A204.1 (cell line): Measurements from ENCODE around the gene HSD17B2.
"Not testable (repeated sequence)": the region's sequence is repeated elsewhere in the genome, so short reads cannot be mapped to it uniquely, and the experiment has no call there.

ENCODE experiments used
- FAIRE-seq: peaks from 2 replicates; lab custom pipeline; 2012; peaks lifted over from hg19 to GRCh38; lab: Jason Lieb, UNC

The HSD17B2 gene

GRCh38 chr16:82136956-82137821, 102.1 kb downstream of the HSD17B2 start:
- FAIRE-seq = no peak

GRCh38 chr16:82137822-82138167, 102.7 kb downstream of the HSD17B2 start:
- FAIRE-seq = no peak

- FAIRE-seq = no peak
Measured at GRCh38 chr16:82138478-82139285, 103.6 kb downstream of the HSD17B2 start.

GRCh38 chr16:82139286-82139571, 104.2 kb downstream of the HSD17B2 start:
- FAIRE-seq = not testable (repeated sequence)

- no peak for FAIRE-seq
Measured at GRCh38 chr16:82146556-82146955, 111.5 kb downstream of the HSD17B2 start.

- no peak for FAIRE-seq
Measured at GRCh38 chr16:82146957-82147356, 111.9 kb downstream of the HSD17B2 start.

GRCh38 chr16:82147546-82147945, 112.5 kb downstream of the HSD17B2 start:
- FAIRE-seq = no peak
